Measurements from ENCODE around the gene POLR3A. TPM values are rescaled to one million over a fixed set of nuclear protein-coding genes. Genes with fewer than 3 reads are reported as not detected.
"Not testable (repeated sequence)": the region's sequence is repeated elsewhere in the genome, so short reads cannot be mapped to it uniquely, and the experiment has no call there.

Gene POLR3A
- polyA plus RNA-seq (12.7 and 15.6 TPM in 2 replicates), polyA minus RNA-seq (49.4 and 53.7 TPM in 2 replicates)

GRCh38 chr10:78029269-78030226, at the start of gene POLR3A:
TSS of gene POLR3A (minus strand) at chr10:78029515. CDS start at chr10:78029407, 108 bp downstream.
- Histone ChIP-seq H3K9me3 (ENCODE audit: low read length) (no peaks in the 10 kb centered on the region), H3K9me2 (ENCODE audit: insufficient read depth, low read length) (no peaks in the 10 kb centered on the region), H3K4me2 (ENCODE audit: low read length) (peak within 1 kb of the TSS; percentile 89), H3K4me3 (ENCODE audit: low read length) (peak within 1 kb of the TSS; percentile 86), H3K36me3 (ENCODE audit: insufficient read depth, low read length) (peaks cover 3% of the 10 kb centered on the region), H2AFZ (ENCODE audit: low read depth, low read length) (peak within 1 kb of the TSS; percentile 65), H3F3A (ENCODE audit: insufficient read depth, low read length, poor library complexity, severe bottlenecking) (peaks cover 4% of the 10 kb centered on the region), H4K20me1 (ENCODE audit: insufficient read depth) (no peaks in the 10 kb centered on the region), H3K27me3 (ENCODE audit: insufficient read depth, low read depth, low read length) (no peaks in the 10 kb centered on the region), H3K9ac (ENCODE audit: low read length) (peak within 1 kb of the TSS; percentile 90), H3K27ac (ENCODE audit: low read length) (peak within 1 kb of the TSS; percentile 75), H3K79me2 (replicated peaks; ENCODE audit: insufficient read depth, low read length) (peaks cover 27% of the 10 kb centered on the region)
- TF ChIP-seq EP300 (conservative IDR thresholded peaks at IDR 0.05; ENCODE audit: poor library complexity, severe bottlenecking) (peak; percentile 58), TAF1 (IDR thresholded peaks at IDR 0.05; ENCODE audit: low read depth) (no peak), EZH2 (IDR thresholded peaks at IDR 0.05; ENCODE audit: borderline replicate concordance, insufficient read depth, low read length, poor library complexity, severe bottlenecking) (no peak), SMC3 (conservative IDR thresholded peaks at IDR 0.05; ENCODE audit: poor library complexity) (peak; percentile 92), REST (IDR thresholded peaks at IDR 0.05; ENCODE audit: borderline replicate concordance) (peak; percentile 59), CTCF (IDR thresholded peaks at IDR 0.05; ENCODE audit: poor library complexity, severe bottlenecking) (peak; percentile 99), MXI1 (conservative IDR thresholded peaks at IDR 0.05; ENCODE audit: poor library complexity, severe bottlenecking) (peak; percentile 82), RAD21 (conservative IDR thresholded peaks at IDR 0.05) (peak; percentile 84), POLR2AphosphoS5 (IDR thresholded peaks at IDR 0.05) (peak; percentile 85)

GRCh38 chr10:78078539-78079330, 49.4 kb upstream of the POLR3A start:
- no peak overlapping the region for H3K9ac ChIP-seq (ENCODE audit: low read length)
- H2AFZ ChIP-seq (ENCODE audit: low read depth, low read length) = no peak overlapping the region
- no peaks in the 10 kb centered on the region for H3K36me3 ChIP-seq (ENCODE audit: insufficient read depth, low read length)
- no peaks in the 10 kb centered on the region for H3K9me3 ChIP-seq (ENCODE audit: low read length)
- H3K27me3 ChIP-seq (ENCODE audit: insufficient read depth, low read depth, low read length) = no peaks in the 10 kb centered on the region
- H3K9me2 ChIP-seq (ENCODE audit: insufficient read depth, low read length) = no peaks in the 10 kb centered on the region
- no peaks in the 10 kb centered on the region for H4K20me1 ChIP-seq (ENCODE audit: insufficient read depth)
- TF ChIP-seq CTCF (IDR thresholded peaks at IDR 0.05; ENCODE audit: poor library complexity, severe bottlenecking) = no peak
- TF ChIP-seq MXI1 (conservative IDR thresholded peaks at IDR 0.05; ENCODE audit: poor library complexity, severe bottlenecking) = no peak
- TF ChIP-seq EP300 (conservative IDR thresholded peaks at IDR 0.05; ENCODE audit: poor library complexity, severe bottlenecking) = no peak
- H3F3A ChIP-seq (ENCODE audit: insufficient read depth, low read length, poor library complexity, severe bottlenecking) = no peaks in the 10 kb centered on the region
- H3K27ac ChIP-seq (ENCODE audit: low read length) = no peak overlapping the region
- H3K4me3 ChIP-seq (ENCODE audit: low read length) = no peak overlapping the region
- no peaks in the 10 kb centered on the region for H3K79me2 ChIP-seq (replicated peaks; ENCODE audit: insufficient read depth, low read length)
- no peak overlapping the region for H3K4me2 ChIP-seq (ENCODE audit: low read length)

- H3K36me3 ChIP-seq (ENCODE audit: insufficient read depth, low read length); H3K4me3 ChIP-seq (ENCODE audit: low read length); H3K9me2 ChIP-seq (ENCODE audit: insufficient read depth, low read length); H3K27me3 ChIP-seq (ENCODE audit: insufficient read depth, low read depth, low read length); H3K79me2 ChIP-seq (replicated peaks; ENCODE audit: insufficient read depth, low read length); H3K4me2 ChIP-seq (ENCODE audit: low read length); H3K9ac ChIP-seq (ENCODE audit: low read length); H2AFZ ChIP-seq (ENCODE audit: low read depth, low read length); H3K9me3 ChIP-seq (ENCODE audit: low read length); H3K27ac ChIP-seq (ENCODE audit: low read length); H4K20me1 ChIP-seq (ENCODE audit: insufficient read depth); H3F3A ChIP-seq (ENCODE audit: insufficient read depth, low read length, poor library complexity, severe bottlenecking): not testable (repeated sequence)
Observed at GRCh38 chr10:78075806-78076205, 46.5 kb upstream of the POLR3A start.

Data from neural cell (in vitro differentiated cells).